ENCODE measurements around the gene OMA1. TPM values are rescaled to one million over a fixed set of nuclear protein-coding genes. Genes with fewer than 3 reads are reported as not detected.

OMA1 gene
- total RNA-seq, 1 donor from 2014 or later, result 9.3 TPM

- peaks cover 9% of the 10 kb centered on the region for H3K27me3 Mint-ChIP-seq (ENCODE audit: low read depth)
- DNase-seq (ENCODE audit: low spot score), result no peak
- H3K4me3 Mint-ChIP-seq (ENCODE audit: unreplicated experiment), result no peak overlapping the region
- H3K9me3 Mint-ChIP-seq (ENCODE audit: low read depth), result no peaks in the 10 kb centered on the region
- H3K36me3 Mint-ChIP-seq (ENCODE audit: low read depth), result no peaks in the 10 kb centered on the region
- TF ChIP-seq, protein P1, sequence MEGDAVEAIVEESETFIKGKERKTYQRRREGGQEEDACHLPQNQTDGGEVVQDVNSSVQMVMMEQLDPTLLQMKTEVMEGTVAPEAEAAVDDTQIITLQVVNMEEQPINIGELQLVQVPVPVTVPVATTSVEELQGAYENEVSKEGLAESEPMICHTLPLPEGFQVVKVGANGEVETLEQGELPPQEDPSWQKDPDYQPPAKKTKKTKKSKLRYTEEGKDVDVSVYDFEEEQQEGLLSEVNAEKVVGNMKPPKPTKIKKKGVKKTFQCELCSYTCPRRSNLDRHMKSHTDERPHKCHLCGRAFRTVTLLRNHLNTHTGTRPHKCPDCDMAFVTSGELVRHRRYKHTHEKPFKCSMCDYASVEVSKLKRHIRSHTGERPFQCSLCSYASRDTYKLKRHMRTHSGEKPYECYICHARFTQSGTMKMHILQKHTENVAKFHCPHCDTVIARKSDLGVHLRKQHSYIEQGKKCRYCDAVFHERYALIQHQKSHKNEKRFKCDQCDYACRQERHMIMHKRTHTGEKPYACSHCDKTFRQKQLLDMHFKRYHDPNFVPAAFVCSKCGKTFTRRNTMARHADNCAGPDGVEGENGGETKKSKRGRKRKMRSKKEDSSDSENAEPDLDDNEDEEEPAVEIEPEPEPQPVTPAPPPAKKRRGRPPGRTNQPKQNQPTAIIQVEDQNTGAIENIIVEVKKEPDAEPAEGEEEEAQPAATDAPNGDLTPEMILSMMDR (IDR thresholded peaks at IDR 0.05), result no peak
- H3K27ac Mint-ChIP-seq (ENCODE audit: unreplicated experiment), result no peak overlapping the region
- no peaks in the 10 kb centered on the region for H3K4me1 Mint-ChIP-seq (ENCODE audit: low read depth)
Observed at GRCh38 chr1:58443986-58444868, 102.3 kb downstream of the OMA1 start.

- Mint-ChIP-seq H3K36me3 (ENCODE audit: low read depth) (no peaks in the 10 kb centered on the region), H3K27ac (ENCODE audit: unreplicated experiment) (no peak overlapping the region), H3K4me1 (ENCODE audit: low read depth) (no peaks in the 10 kb centered on the region), H3K4me3 (ENCODE audit: unreplicated experiment) (no peak overlapping the region), H3K9me3 (ENCODE audit: low read depth) (no peaks in the 10 kb centered on the region), H3K27me3 (ENCODE audit: low read depth) (peaks cover 5% of the 10 kb centered on the region)
- TF ChIP-seq, protein P1 (IDR thresholded peaks at IDR 0.05), result no peak
- DNase-seq (ENCODE audit: low spot score), result no peak
Observed at GRCh38 chr1:58442114-58442513, 104.4 kb downstream of the OMA1 start.

- DNase-seq (ENCODE audit: low spot score), result no peak
- H3K27me3 Mint-ChIP-seq (ENCODE audit: low read depth), result peaks cover 2% of the 10 kb centered on the region
- no peaks in the 10 kb centered on the region for H3K36me3 Mint-ChIP-seq (ENCODE audit: low read depth)
- TF ChIP-seq, protein P1 (IDR thresholded peaks at IDR 0.05), result no peak
- H3K27ac Mint-ChIP-seq (ENCODE audit: unreplicated experiment), result no peak overlapping the region
- H3K4me1 Mint-ChIP-seq (ENCODE audit: low read depth), result no peaks in the 10 kb centered on the region
- H3K9me3 Mint-ChIP-seq (ENCODE audit: low read depth), result no peaks in the 10 kb centered on the region
- H3K4me3 Mint-ChIP-seq (ENCODE audit: unreplicated experiment), result no peak overlapping the region
Observed at GRCh38 chr1:58441699-58442098, 104.8 kb downstream of the OMA1 start.

DNA sequence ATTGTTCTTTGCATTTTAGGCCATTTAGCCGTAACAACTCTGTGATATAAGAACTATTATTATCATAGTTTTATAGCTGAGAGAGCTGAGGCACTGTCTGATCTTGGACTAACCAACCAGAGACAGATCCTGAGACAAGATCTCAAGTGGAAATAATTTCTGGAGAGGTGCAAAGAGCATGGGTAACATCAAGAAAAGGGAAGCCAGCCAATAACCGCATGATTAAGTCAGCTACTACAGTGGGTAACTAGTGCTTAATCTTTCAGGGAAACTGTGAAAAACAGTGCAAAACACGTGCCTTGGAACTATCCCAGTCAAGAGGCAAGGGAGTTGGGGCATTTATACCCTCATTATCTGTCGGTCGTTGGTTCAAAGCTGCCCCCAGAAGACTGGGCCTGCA lies 105.8 kb downstream of the OMA1 start:
- no peak for DNase-seq (ENCODE audit: low spot score)
- Mint-ChIP-seq H3K4me3 (ENCODE audit: unreplicated experiment) (no peak overlapping the region), H3K36me3 (ENCODE audit: low read depth) (no peaks in the 10 kb centered on the region), H3K4me1 (ENCODE audit: low read depth) (no peaks in the 10 kb centered on the region), H3K27me3 (ENCODE audit: low read depth) (no peaks in the 10 kb centered on the region), H3K9me3 (ENCODE audit: low read depth) (no peaks in the 10 kb centered on the region), H3K27ac (ENCODE audit: unreplicated experiment) (no peak overlapping the region)
- TF ChIP-seq, protein P1 (IDR thresholded peaks at IDR 0.05), result no peak

- TF ChIP-seq, protein P1 (IDR thresholded peaks at IDR 0.05), result no peak
- Mint-ChIP-seq H3K4me3 (ENCODE audit: unreplicated experiment) (no peak overlapping the region), H3K4me1 (ENCODE audit: low read depth) (no peaks in the 10 kb centered on the region), H3K27me3 (ENCODE audit: low read depth) (no peaks in the 10 kb centered on the region), H3K9me3 (ENCODE audit: low read depth) (no peaks in the 10 kb centered on the region), H3K27ac (ENCODE audit: unreplicated experiment) (no peak overlapping the region), H3K36me3 (ENCODE audit: low read depth) (no peaks in the 10 kb centered on the region)
- DNase-seq (ENCODE audit: low spot score), result no peak
Observed at GRCh38 chr1:58439946-58440345, 106.6 kb downstream of the OMA1 start.

Data from chondrocyte (in vitro differentiated cells).